Caco-2 (cell line): Measurements from ENCODE around the gene RSPH1. TPM values are rescaled to one million over a fixed set of nuclear protein-coding genes. Genes with fewer than 3 reads are reported as not detected.
A peak's percentile ranks its signal among the peaks of the same experiment; 100 is the strongest.

ENCODE experiments used
- BruUV-seq: library from RNA; stranded (reverse); fragments of 400-500 nt; replicated peaks from 2 replicates; lab custom pipeline; 2021; lab: Mats Ljungman, UMichigan
- CTCF ChIA-PET: fragments of 300-600 bp; sonication (Branson Sonifier 250); formaldehyde crosslinking; loops from one replicate; lab custom pipeline; 2022; ENCODE audit warnings: antibody characterized with exemption; lab: Charles Lee
- POLR2A ChIA-PET: fragments of 300-600 bp; sonication (Branson Sonifier 250); formaldehyde crosslinking; loops from one replicate; lab custom pipeline; 2022; ENCODE audit warnings: antibody characterized with exemption; lab: Charles Lee
- DNase-seq, 2 experiments: peaks; one replicate each; pipeline versions ENCODE4 v3.0.0 to v3.0.0-alpha.2; 2020 to 2022
- H3K27me3 ChIP-seq: replicated peaks from 2 replicates; pipeline ENCODE4 v1.6.0; 2011; ENCODE audit warnings: low read length; ENCODE audit not compliant: control insufficient read depth, insufficient read depth
- H3K36me3 ChIP-seq: 2 replicates; pipeline ENCODE4 v1.5.1; 2011; ENCODE audit warnings: low read length; ENCODE audit not compliant: control insufficient read depth, insufficient read depth
- H3K4me1 ChIP-seq: fragments of 250-450 bp; sonication (Bioruptor Pico); 2 replicates; pipeline ENCODE4 v1.5.1; 2020; ENCODE audit warnings: mild to moderate bottlenecking
- H3K4me3 ChIP-seq: 2 replicates; pipeline ENCODE4 v1.5.1; 2011; ENCODE audit warnings: low read depth, mild to moderate bottlenecking, control low read depth, low read length
- H3K9me3 ChIP-seq: fragments of 250-450 bp; sonication (Bioruptor Pico); 2 replicates; pipeline ENCODE4 v1.5.1; 2020; ENCODE audit warnings: mild to moderate bottlenecking, moderate library complexity
- H3K27ac Mint-ChIP-seq: one replicate; pipeline ENCODE4 v1.8.0; 2022; ENCODE audit warnings: mixed read lengths; ENCODE audit not compliant: unreplicated experiment
- H3K27me3 Mint-ChIP-seq: one replicate; pipeline ENCODE4 v1.8.0; 2022; ENCODE audit warnings: mixed read lengths; ENCODE audit not compliant: insufficient read depth, unreplicated experiment
- H3K36me3 Mint-ChIP-seq: one replicate; pipeline ENCODE4 v1.8.0; 2022; ENCODE audit warnings: mild to moderate bottlenecking, mixed read lengths; ENCODE audit not compliant: insufficient read depth, unreplicated experiment
- H3K4me1 Mint-ChIP-seq: one replicate; pipeline ENCODE4 v1.8.0; 2022; ENCODE audit warnings: low read depth, mixed read lengths; ENCODE audit not compliant: unreplicated experiment
- H3K4me3 Mint-ChIP-seq: one replicate; pipeline ENCODE4 v1.8.0; 2022; ENCODE audit warnings: mild to moderate bottlenecking, moderate library complexity, mixed read lengths; ENCODE audit not compliant: unreplicated experiment
- H3K9me3 Mint-ChIP-seq: one replicate; pipeline ENCODE4 v1.8.0; 2022; ENCODE audit warnings: mixed read lengths; ENCODE audit not compliant: unreplicated experiment
- CTCF ChIP-seq, 2 experiments: fragments of 200-600 bp in 1 of 2; IDR thresholded peaks; 1 replicate in 1 of 2; 2 replicates in 1 of 2; pipeline versions ENCODE4 v1.5.1 to v1.8.0; 2011 to 2022; ENCODE audit warnings: antibody characterized with exemption in 1 of 2, control low read depth in 1 of 2, inconsistent platforms in 1 of 2, low read depth in 1 of 2, low read length in 1 of 2, mild to moderate bottlenecking in 1 of 2, moderate library complexity in 1 of 2; ENCODE audit not compliant: insufficient read depth in 1 of 2, severe bottlenecking in 1 of 2, unreplicated experiment in 1 of 2
- intact Hi-C: fragments of 100-400 bp; cut with micrococcal nuclease; formaldehyde crosslinking; loops from one replicate; pipeline ENCODE4 v1.10.0; 2022; ENCODE audit not compliant: unreplicated experiment
- total RNA-seq: library from RNA; stranded (reverse); gene quantifications from 2 replicates; pipeline ENCODE4 v1.2.3, GENCODE V29; 2022

Gene RSPH1
- total RNA-seq, 1 experiment from 2014 or later, result 0.23 TPM

GRCh38 chr21:42461881-42462877, 33.8 kb downstream of the RSPH1 start:
- TF ChIP-seq CTCF (IDR thresholded peaks at IDR 0.05; ENCODE audit: insufficient read depth in 1 of 2, low read depth in 1 of 2, low read length in 1 of 2, severe bottlenecking in 1 of 2, unreplicated experiment in 1 of 2), result no peak
- intact Hi-C loops, result no loop called here
- peaks cover 32% of the 10 kb centered on the region for H3K4me1 ChIP-seq
- peaks cover 9% of the 10 kb centered on the region for H3K9me3 Mint-ChIP-seq
- ChIA-PET CTCF (no interaction called here), POLR2A (no interaction called here)
- H3K36me3 Mint-ChIP-seq, result peaks cover 6% of the 10 kb centered on the region
- H3K4me3 Mint-ChIP-seq, result no peak overlapping the region
- H3K4me1 Mint-ChIP-seq, result peaks cover 27% of the 10 kb centered on the region
- DNase-seq, result peak in 1 of 2 experiments; percentile 35
- no peaks in the 10 kb centered on the region for H3K27me3 ChIP-seq
- H3K27me3 Mint-ChIP-seq, result no peaks in the 10 kb centered on the region
- no peaks in the 10 kb centered on the region for H3K9me3 ChIP-seq
- BruUV-seq, result no TSS peak
- H3K27ac Mint-ChIP-seq, result no peak overlapping the region
- H3K36me3 ChIP-seq, result no peaks in the 10 kb centered on the region
- H3K4me3 ChIP-seq, result no peak overlapping the region

GRCh38 chr21:42461185-42461520, 34.9 kb downstream of the RSPH1 start:
- no peaks in the 10 kb centered on the region for H3K27me3 Mint-ChIP-seq
- intact Hi-C loops, result no loop called here
- Histone ChIP-seq H3K27me3 (no peaks in the 10 kb centered on the region), H3K4me1 (peaks cover 32% of the 10 kb centered on the region), H3K36me3 (no peaks in the 10 kb centered on the region), H3K4me3 (no peak overlapping the region), H3K9me3 (no peaks in the 10 kb centered on the region)
- no peak for DNase-seq
- H3K4me3 Mint-ChIP-seq, result no peak overlapping the region
- no TSS peak for BruUV-seq
- TF ChIP-seq CTCF (IDR thresholded peaks at IDR 0.05; ENCODE audit: insufficient read depth in 1 of 2, low read depth in 1 of 2, low read length in 1 of 2, severe bottlenecking in 1 of 2, unreplicated experiment in 1 of 2), result no peak
- POLR2A ChIA-PET, result no interaction called here
- CTCF ChIA-PET, result no interaction called here
- H3K36me3 Mint-ChIP-seq, result peaks cover 6% of the 10 kb centered on the region
- peaks cover 9% of the 10 kb centered on the region for H3K9me3 Mint-ChIP-seq
- H3K4me1 Mint-ChIP-seq, result peaks cover 31% of the 10 kb centered on the region
- no peak overlapping the region for H3K27ac Mint-ChIP-seq

GRCh38 chr21:42460391-42461184, 35.4 kb downstream of the RSPH1 start:
- H3K27me3 Mint-ChIP-seq, result no peaks in the 10 kb centered on the region
- no peak overlapping the region for H3K27ac Mint-ChIP-seq
- peaks cover 9% of the 10 kb centered on the region for H3K9me3 Mint-ChIP-seq

More at GRCh38 chr21:42460391-42461184, 35.4 kb downstream of the RSPH1 start:
- Histone ChIP-seq H3K27me3 (no peaks in the 10 kb centered on the region), H3K4me3 (no peak overlapping the region), H3K4me1 (peaks cover 30% of the 10 kb centered on the region), H3K36me3 (no peaks in the 10 kb centered on the region), H3K9me3 (no peaks in the 10 kb centered on the region)
- no peak for TF ChIP-seq CTCF (IDR thresholded peaks at IDR 0.05; ENCODE audit: insufficient read depth in 1 of 2, low read depth in 1 of 2, low read length in 1 of 2, severe bottlenecking in 1 of 2, unreplicated experiment in 1 of 2)
- peak in 1 of 2 experiments; percentile 17 for DNase-seq
- CTCF ChIA-PET, result interaction anchor here (0.8 kb wide), 1 partner anchor 151 kb away, joined by 11 read pairs; no protein-coding TSS in a partner anchor
- Mint-ChIP-seq H3K4me1 (peaks cover 31% of the 10 kb centered on the region), H3K4me3 (no peak overlapping the region), H3K36me3 (peaks cover 6% of the 10 kb centered on the region)
- intact Hi-C loops, result no loop called here
- POLR2A ChIA-PET, result no interaction called here
- BruUV-seq, result no TSS peak
